Measurements from ENCODE around the gene DNM3. TPM values are rescaled to one million over a fixed set of nuclear protein-coding genes. Genes with fewer than 3 reads are reported as not detected.

The DNM3 gene
- total and polyA plus RNA-seq, 12 donors, result 7.2 to 78.6 (median 18.4) TPM

DNA sequence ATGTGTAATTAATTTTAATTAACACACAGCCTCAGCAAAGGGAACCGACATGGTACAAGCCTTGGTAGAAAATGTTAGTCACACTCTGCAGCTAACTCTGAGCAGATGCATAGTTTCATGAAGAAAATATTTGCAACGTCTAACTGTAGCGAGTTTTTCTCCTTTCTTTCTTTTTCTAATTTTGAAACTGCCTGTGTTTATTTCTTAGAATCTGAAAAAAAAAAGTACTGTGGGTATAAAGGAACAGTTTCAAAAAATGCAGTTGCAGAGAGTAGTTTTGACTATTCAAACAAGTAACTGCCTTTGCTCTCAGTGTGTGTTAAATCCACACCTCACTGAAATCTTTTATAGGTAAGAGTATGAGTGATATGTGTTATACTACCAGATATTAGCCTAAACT lies 429.3 kb downstream of the DNM3 start:
- Histone ChIP-seq H3K4me1 (replicated peaks in 1 of 2) (no peaks in the 10 kb centered on the region), H3K27me3 (no peaks in the 10 kb centered on the region), H3K9me3 (replicated peaks in 1 of 3) (no peaks in the 10 kb centered on the region), H3K27ac (no peak overlapping the region), H3K36me3 (replicated peaks in 1 of 2) (no peaks in the 10 kb centered on the region), H3K4me3 (no peak overlapping the region)
- WGBS, 4 donors, result 56 to 73% (median 59%) methylated on average over 3 of the region's 3 CpGs
- TF ChIP-seq POLR2A (IDR thresholded peaks at IDR 0.05), result no peak
- TF ChIP-seq, protein P1, sequence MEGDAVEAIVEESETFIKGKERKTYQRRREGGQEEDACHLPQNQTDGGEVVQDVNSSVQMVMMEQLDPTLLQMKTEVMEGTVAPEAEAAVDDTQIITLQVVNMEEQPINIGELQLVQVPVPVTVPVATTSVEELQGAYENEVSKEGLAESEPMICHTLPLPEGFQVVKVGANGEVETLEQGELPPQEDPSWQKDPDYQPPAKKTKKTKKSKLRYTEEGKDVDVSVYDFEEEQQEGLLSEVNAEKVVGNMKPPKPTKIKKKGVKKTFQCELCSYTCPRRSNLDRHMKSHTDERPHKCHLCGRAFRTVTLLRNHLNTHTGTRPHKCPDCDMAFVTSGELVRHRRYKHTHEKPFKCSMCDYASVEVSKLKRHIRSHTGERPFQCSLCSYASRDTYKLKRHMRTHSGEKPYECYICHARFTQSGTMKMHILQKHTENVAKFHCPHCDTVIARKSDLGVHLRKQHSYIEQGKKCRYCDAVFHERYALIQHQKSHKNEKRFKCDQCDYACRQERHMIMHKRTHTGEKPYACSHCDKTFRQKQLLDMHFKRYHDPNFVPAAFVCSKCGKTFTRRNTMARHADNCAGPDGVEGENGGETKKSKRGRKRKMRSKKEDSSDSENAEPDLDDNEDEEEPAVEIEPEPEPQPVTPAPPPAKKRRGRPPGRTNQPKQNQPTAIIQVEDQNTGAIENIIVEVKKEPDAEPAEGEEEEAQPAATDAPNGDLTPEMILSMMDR (IDR thresholded peaks at IDR 0.05), result no peak
- no peak for DNase-seq
- intact Hi-C loops (cut with DNase I), result no loop called here

DNA sequence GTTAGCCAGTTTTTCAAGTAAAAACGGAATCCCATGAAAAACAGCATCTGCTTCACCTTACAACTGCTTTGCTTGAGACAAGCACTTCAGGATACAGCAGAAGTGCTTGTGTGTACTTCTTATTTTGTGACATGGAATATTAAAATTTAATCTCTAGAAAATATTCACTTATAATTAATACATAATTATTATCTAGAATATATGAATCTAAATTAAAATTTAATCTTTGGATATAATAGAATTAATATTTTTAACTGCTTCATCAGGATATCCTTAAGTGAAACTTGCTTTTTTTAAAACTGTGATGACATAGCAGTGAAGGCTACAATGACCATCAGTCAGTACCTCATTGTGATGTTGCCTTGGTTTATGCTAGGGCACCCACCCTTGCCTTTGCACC lies 430.8 kb downstream of the DNM3 start:
- 0 to 97% (median 40%) methylated on average over 1 of the region's 1 CpG for WGBS, 4 donors
- TF ChIP-seq, protein P1 (IDR thresholded peaks at IDR 0.05), result no peak
- TF ChIP-seq POLR2A (IDR thresholded peaks at IDR 0.05), result no peak
- no peaks in the 10 kb centered on the region for H3K4me1 ChIP-seq (replicated peaks in 1 of 2)
- H3K27ac ChIP-seq, result no peak overlapping the region
- H3K9me3 ChIP-seq (replicated peaks in 1 of 3), result no peaks in the 10 kb centered on the region
- intact Hi-C loops (cut with DNase I), result no loop called here
- H3K36me3 ChIP-seq (replicated peaks in 1 of 2), result no peaks in the 10 kb centered on the region
- H3K4me3 ChIP-seq, result no peak overlapping the region
- no peaks in the 10 kb centered on the region for H3K27me3 ChIP-seq
- DNase-seq, result no peak

DNA sequence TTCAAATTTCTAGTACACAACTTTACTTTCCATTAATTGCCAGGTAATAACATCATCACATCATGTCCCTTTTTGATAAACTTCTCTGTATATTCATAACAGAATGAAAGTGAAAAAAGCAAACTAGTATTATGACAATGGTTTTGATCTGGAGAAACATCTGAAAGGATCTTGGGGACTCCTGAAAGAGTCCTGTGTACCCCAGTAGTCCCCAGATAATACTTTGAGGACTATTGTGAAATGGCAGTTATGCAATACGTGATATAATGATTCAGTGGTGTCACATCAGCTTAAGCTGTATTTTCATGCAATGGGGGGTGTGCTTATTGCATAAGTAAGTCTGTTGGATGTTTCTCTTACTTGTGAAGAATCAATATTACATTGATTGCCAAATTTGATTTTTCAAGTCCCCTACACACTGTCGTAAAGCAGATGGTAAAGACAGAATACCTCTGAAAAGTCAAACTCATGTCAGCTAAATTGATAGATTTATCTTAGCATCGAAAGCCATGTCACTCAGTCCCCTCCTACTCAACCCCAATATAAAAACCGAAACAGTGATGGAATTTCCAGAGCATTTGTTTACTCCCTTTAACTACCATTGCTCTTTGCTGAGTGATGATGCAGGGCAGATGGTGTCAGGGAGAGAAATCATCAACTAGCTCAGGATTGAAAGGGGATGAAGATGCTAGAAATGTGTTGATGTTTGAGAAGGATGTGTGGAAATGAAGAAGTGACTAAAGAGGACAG lies 432.5 kb downstream of the DNM3 start:
- Histone ChIP-seq H3K36me3 (replicated peaks in 1 of 2) (no peaks in the 10 kb centered on the region), H3K4me1 (replicated peaks in 1 of 2) (no peaks in the 10 kb centered on the region), H3K4me3 (no peak overlapping the region), H3K27ac (no peak overlapping the region), H3K27me3 (no peaks in the 10 kb centered on the region), H3K9me3 (replicated peaks in 1 of 3) (no peaks in the 10 kb centered on the region)
- 89 to 99% (median 92%) methylated on average over 4 of the region's 4 CpGs for WGBS, 4 donors
- intact Hi-C loops (cut with DNase I), result no loop called here
- no peak for DNase-seq
- TF ChIP-seq, protein P1 (IDR thresholded peaks at IDR 0.05), result no peak
- no peak for TF ChIP-seq POLR2A (IDR thresholded peaks at IDR 0.05)

DNA sequence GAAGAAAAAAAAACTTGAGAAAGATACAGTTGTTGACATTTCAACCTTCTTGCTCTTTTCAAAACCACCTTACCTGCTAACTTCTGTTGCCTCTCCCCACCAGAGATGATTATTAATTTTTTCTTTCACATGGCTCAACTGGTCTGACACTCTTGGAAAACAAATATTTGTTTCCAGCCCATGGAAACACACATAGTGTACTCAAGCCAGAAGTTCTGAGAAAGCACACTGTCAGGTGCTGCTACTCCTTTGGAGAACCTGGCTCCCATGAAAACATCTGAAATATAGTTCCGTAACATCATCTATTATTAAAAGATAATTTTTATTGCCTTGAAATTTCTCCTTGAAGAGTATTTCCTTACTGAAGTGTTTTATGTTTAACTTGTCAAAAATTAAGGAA lies 434.2 kb downstream of the DNM3 start:
- Histone ChIP-seq H3K4me1 (replicated peaks in 1 of 2) (no peaks in the 10 kb centered on the region), H3K4me3 (no peak overlapping the region), H3K27me3 (no peaks in the 10 kb centered on the region), H3K9me3 (replicated peaks in 1 of 3) (no peaks in the 10 kb centered on the region), H3K27ac (no peak overlapping the region), H3K36me3 (replicated peaks in 1 of 2) (no peaks in the 10 kb centered on the region)
- intact Hi-C loops (cut with DNase I), result no loop called here
- 89 to 100% (median 100%) methylated on average over 1 of the region's 1 CpG for WGBS, 4 donors
- TF ChIP-seq, protein P1 (IDR thresholded peaks at IDR 0.05), result no peak
- TF ChIP-seq POLR2A (IDR thresholded peaks at IDR 0.05), result no peak
- DNase-seq, result no peak

Measured in adrenal gland (tissue), 12 donors.